Trophoblast cell (in vitro differentiated cells and primary cell): ENCODE measurements around the gene BLM.

Source experiments
- DNase-seq, 2 donors: peaks; one replicate each; pipeline ENCODE4 v3.0.0-alpha.2; 2016
- H2AFZ ChIP-seq: 2 replicates; pipeline ENCODE4 v1.6.1; 2013; ENCODE audit warnings: low read length, moderate library complexity, mild to moderate bottlenecking; ENCODE audit not compliant: insufficient read depth, poor library complexity
- H2AK5ac ChIP-seq: 2 replicates; pipeline ENCODE4 v1.6.1; 2013; ENCODE audit warnings: mild to moderate bottlenecking, low read length
- H2BK120ac ChIP-seq: 2 replicates; pipeline ENCODE4 v1.6.1; 2013; ENCODE audit warnings: low read length, mild to moderate bottlenecking, moderate library complexity; ENCODE audit not compliant: insufficient read depth, poor library complexity
- H2BK12ac ChIP-seq: 2 replicates; pipeline ENCODE4 v1.6.1; 2013; ENCODE audit warnings: mild to moderate bottlenecking, low read length, moderate library complexity
- H2BK5ac ChIP-seq: 2 replicates; pipeline ENCODE4 v1.6.1; 2013; ENCODE audit warnings: low read length, low read depth, moderate library complexity, mild to moderate bottlenecking; ENCODE audit not compliant: poor library complexity
- H3K14ac ChIP-seq: 2 replicates; pipeline ENCODE4 v1.6.1; 2013; ENCODE audit warnings: mild to moderate bottlenecking, low read length
- H3K18ac ChIP-seq: 2 replicates; pipeline ENCODE4 v1.6.1; 2013; ENCODE audit warnings: mild to moderate bottlenecking, low read length
- H3K23ac ChIP-seq: 2 replicates; pipeline ENCODE4 v1.6.1; 2013; ENCODE audit warnings: low read length
- H3K27ac ChIP-seq: 2 replicates; pipeline ENCODE4 v1.5.1; 2013; ENCODE audit warnings: low read depth, mild to moderate bottlenecking, inconsistent platforms, low read length, moderate library complexity
- H3K27me3 ChIP-seq: 2 replicates; pipeline ENCODE4 v1.6.1; 2013; ENCODE audit warnings: inconsistent platforms, mild to moderate bottlenecking, low read length, moderate library complexity; ENCODE audit not compliant: insufficient read depth
- H3K36me3 ChIP-seq, 2 experiments: 1 replicate in 1 of 2; 2 replicates in 1 of 2; pipeline ENCODE4 v1.6.1; 2013; ENCODE audit warnings: low read length in 2 of 2, mild to moderate bottlenecking in 2 of 2, moderate library complexity in 1 of 2; ENCODE audit not compliant: insufficient read depth in 2 of 2, control insufficient read depth in 1 of 2
- H3K4ac ChIP-seq: 2 replicates; pipeline ENCODE4 v1.6.1; 2013; ENCODE audit warnings: low read depth, mild to moderate bottlenecking, low read length, moderate library complexity
- H3K4me1 ChIP-seq, 2 experiments: 1 replicate in 1 of 2; 2 replicates in 1 of 2; pipeline ENCODE4 v1.6.1; 2013; ENCODE audit warnings: low read length in 2 of 2, mild to moderate bottlenecking in 2 of 2, moderate library complexity in 1 of 2; ENCODE audit not compliant: insufficient read depth in 2 of 2, control insufficient read depth in 1 of 2
- H3K4me2 ChIP-seq: 2 replicates; pipeline ENCODE4 v1.6.1; 2013; ENCODE audit warnings: inconsistent platforms, mild to moderate bottlenecking, low read length, moderate library complexity
- H3K4me3 ChIP-seq: 2 replicates; pipeline ENCODE4 v1.5.1; 2013; ENCODE audit warnings: mild to moderate bottlenecking, low read depth, low read length, inconsistent platforms
- H3K79me1 ChIP-seq: one replicate; pipeline ENCODE4 v1.6.1; 2013; ENCODE audit warnings: low read length
- H3K79me2 ChIP-seq: 2 replicates; pipeline ENCODE4 v1.6.1; 2013; ENCODE audit warnings: low read length, mild to moderate bottlenecking; ENCODE audit not compliant: control insufficient read depth, insufficient read depth, poor library complexity
- H3K9ac ChIP-seq: 2 replicates; pipeline ENCODE4 v1.6.1; 2013; ENCODE audit warnings: mild to moderate bottlenecking, low read length
- H3K9me3 ChIP-seq: 2 replicates; pipeline ENCODE4 v1.6.1; 2013; ENCODE audit warnings: low read depth, mild to moderate bottlenecking, control low read depth, inconsistent platforms, low read length; ENCODE audit not compliant: insufficient read depth
- H4K12ac ChIP-seq: 2 replicates; pipeline ENCODE4 v1.6.1; 2013; ENCODE audit warnings: low read depth, mild to moderate bottlenecking, low read length, moderate library complexity
- H4K8ac ChIP-seq: 2 replicates; pipeline ENCODE4 v1.6.1; 2013; ENCODE audit warnings: low read depth, mild to moderate bottlenecking, low read length, moderate library complexity
- H4K91ac ChIP-seq: one replicate; pipeline ENCODE4 v1.6.1; 2013; ENCODE audit warnings: low read depth, mild to moderate bottlenecking, low read length, moderate library complexity
- WGBS: extraction: QIAGEN DNeasy Blood & Tissue Kit; methylation state at CpG from one replicate; pipeline ENCODE4 v1.1.7; 2013; ENCODE audit warnings: missing lambda C conversion rate; ENCODE audit not compliant: insufficient read length, insufficient coverage; ENCODE audit errors: extremely low coverage; 5-methylcytosine and 5-hydroxymethylcytosine counted together

Gene BLM

GRCh38 chr15:90859234-90860131 is 142.3 kb downstream of the BLM start:
- Histone ChIP-seq H2AFZ (no peak overlapping the region), H2AK5ac (no peak overlapping the region), H3K4me2 (no peak overlapping the region), H3K4me3 (no peak overlapping the region), H4K91ac (peak overlapping the region; percentile 25), H3K14ac (peak overlapping the region; percentile 41), H2BK12ac (peak overlapping the region; percentile 87), H3K23ac (no peak overlapping the region), H2BK120ac (peak overlapping the region; percentile 21), H3K4me1 (peaks cover 19 to 24% of the 10 kb centered on the region in 2 experiments), H3K4ac (no peak overlapping the region), H3K79me1 (peaks cover 8% of the 10 kb centered on the region), H3K18ac (peak overlapping the region; percentile 42), H3K27ac (peak overlapping the region; percentile 70), H4K8ac (peak overlapping the region; percentile 36), H3K36me3 (no peaks in the 10 kb centered on the region), H3K9me3 (no peaks in the 10 kb centered on the region), H3K27me3 (no peaks in the 10 kb centered on the region), H3K9ac (no peak overlapping the region), H4K12ac (no peak overlapping the region), H3K79me2 (no peaks in the 10 kb centered on the region), H2BK5ac (peak overlapping the region; percentile 47)
- no CpG with 5 or more reads among the region's 10 CpGs for WGBS
- peak in 1 of 2 donors; percentile 20 for DNase-seq

- no peak overlapping the region for H4K12ac ChIP-seq
- no peak overlapping the region for H3K4me3 ChIP-seq
- DNase-seq = peak in 1 of 2 donors; percentile 41
- peaks cover 19 to 24% of the 10 kb centered on the region in 2 experiments for H3K4me1 ChIP-seq
- H3K9me3 ChIP-seq = no peaks in the 10 kb centered on the region
- no peak overlapping the region for H3K4ac ChIP-seq
- no peak overlapping the region for H3K9ac ChIP-seq
- no peaks in the 10 kb centered on the region for H3K36me3 ChIP-seq
- H3K14ac ChIP-seq = no peak overlapping the region
- peak overlapping the region; percentile 11 for H2BK12ac ChIP-seq
- H2AFZ ChIP-seq = no peak overlapping the region
- H4K8ac ChIP-seq = no peak overlapping the region
- no peak overlapping the region for H3K4me2 ChIP-seq
- H3K27me3 ChIP-seq = no peaks in the 10 kb centered on the region
- H2BK5ac ChIP-seq = peak overlapping the region; percentile 0
- peak overlapping the region; percentile 33 for H2AK5ac ChIP-seq
- no peak overlapping the region for H3K18ac ChIP-seq
- H3K27ac ChIP-seq = no peak overlapping the region
- no peak overlapping the region for H2BK120ac ChIP-seq
- no CpG with 5 or more reads among the region's 7 CpGs for WGBS
- no peak overlapping the region for H4K91ac ChIP-seq
- no peaks in the 10 kb centered on the region for H3K79me2 ChIP-seq
- H3K79me1 ChIP-seq = peaks cover 8% of the 10 kb centered on the region
- no peak overlapping the region for H3K23ac ChIP-seq
Observed at GRCh38 chr15:90860450-90860849, 143.3 kb downstream of the BLM start.

- no peaks in the 10 kb centered on the region for H3K79me2 ChIP-seq
- no peaks in the 10 kb centered on the region for H3K36me3 ChIP-seq
- H2AK5ac ChIP-seq = peak overlapping the region; percentile 18
Observed at GRCh38 chr15:90860942-90861675, 144.0 kb downstream of the BLM start.

GRCh38 chr15:90862487-90862886 is 145.3 kb downstream of the BLM start:
- peak overlapping the region; percentile 51 for H2BK12ac ChIP-seq
- H2AFZ ChIP-seq = no peak overlapping the region
- H3K79me2 ChIP-seq = no peaks in the 10 kb centered on the region
- H3K27me3 ChIP-seq = no peaks in the 10 kb centered on the region
- peaks cover 8% of the 10 kb centered on the region for H3K79me1 ChIP-seq
- no peak overlapping the region for H3K9ac ChIP-seq
- H3K36me3 ChIP-seq = no peaks in the 10 kb centered on the region
- no peak overlapping the region for H3K23ac ChIP-seq
- H4K12ac ChIP-seq = no peak overlapping the region
- no peak overlapping the region for H2BK120ac ChIP-seq
- no peaks in the 10 kb centered on the region for H3K9me3 ChIP-seq
- H3K27ac ChIP-seq = no peak overlapping the region
- no peak overlapping the region for H3K18ac ChIP-seq
- no peak overlapping the region for H3K4ac ChIP-seq
- WGBS = no CpG with 5 or more reads among the region's 6 CpGs
- no peak overlapping the region for H2AK5ac ChIP-seq
- no peak overlapping the region for H3K14ac ChIP-seq
- no peak overlapping the region for H4K91ac ChIP-seq
- no peak overlapping the region for H2BK5ac ChIP-seq
- H3K4me3 ChIP-seq = no peak overlapping the region
- H3K4me2 ChIP-seq = no peak overlapping the region
- H3K4me1 ChIP-seq = peaks cover 11 to 15% of the 10 kb centered on the region in 2 experiments
- DNase-seq = no peak
- H4K8ac ChIP-seq = no peak overlapping the region

More at GRCh38 chr15:90860942-90861675, 144.0 kb downstream of the BLM start:
- H3K27me3 ChIP-seq = no peaks in the 10 kb centered on the region
- peaks cover 8% of the 10 kb centered on the region for H3K79me1 ChIP-seq
- no peak overlapping the region for H3K4me2 ChIP-seq
- no peak overlapping the region for H4K8ac ChIP-seq
- H4K12ac ChIP-seq = no peak overlapping the region
- peak overlapping the region; percentile 11 for H2BK12ac ChIP-seq
- no peak overlapping the region for H3K9ac ChIP-seq
- no peak for DNase-seq
- H3K18ac ChIP-seq = peak overlapping the region; percentile 33
- no CpG with 5 or more reads among the region's 14 CpGs for WGBS
- no peak overlapping the region for H2AFZ ChIP-seq
- H3K23ac ChIP-seq = no peak overlapping the region
- H3K4ac ChIP-seq = no peak overlapping the region
- no peak overlapping the region for H3K4me3 ChIP-seq
- no peak overlapping the region for H2BK120ac ChIP-seq
- H3K9me3 ChIP-seq = no peaks in the 10 kb centered on the region
- no peak overlapping the region for H4K91ac ChIP-seq
- peaks cover 19 to 24% of the 10 kb centered on the region in 2 experiments for H3K4me1 ChIP-seq
- no peak overlapping the region for H3K27ac ChIP-seq
- H2BK5ac ChIP-seq = peak overlapping the region; percentile 0
- no peak overlapping the region for H3K14ac ChIP-seq
